Occipital lobe (tissue), 2 donors: ENCODE results near the gene DPP9. TPM values are rescaled to one million over a fixed set of nuclear protein-coding genes. Genes with fewer than 3 reads are reported as not detected.
"Not testable (repeated sequence)": the region's sequence is repeated elsewhere in the genome, so short reads cannot be mapped to it uniquely, and the experiment has no call there.

ENCODE experiments used
- DNase-seq: peaks from one replicate; lab custom pipeline; 2025; lab: John Stamatoyannopoulos, UW
- total RNA-seq: library from RNA; depleted of rRNA; stranded (reverse); fragments of >200 nt; gene quantifications from one replicate; pipeline ENCODE4 v1.2.3, GENCODE V29; 2014

Gene DPP9
- total RNA-seq, 1 donor from 2014 or later: 5.5 TPM

DNA sequence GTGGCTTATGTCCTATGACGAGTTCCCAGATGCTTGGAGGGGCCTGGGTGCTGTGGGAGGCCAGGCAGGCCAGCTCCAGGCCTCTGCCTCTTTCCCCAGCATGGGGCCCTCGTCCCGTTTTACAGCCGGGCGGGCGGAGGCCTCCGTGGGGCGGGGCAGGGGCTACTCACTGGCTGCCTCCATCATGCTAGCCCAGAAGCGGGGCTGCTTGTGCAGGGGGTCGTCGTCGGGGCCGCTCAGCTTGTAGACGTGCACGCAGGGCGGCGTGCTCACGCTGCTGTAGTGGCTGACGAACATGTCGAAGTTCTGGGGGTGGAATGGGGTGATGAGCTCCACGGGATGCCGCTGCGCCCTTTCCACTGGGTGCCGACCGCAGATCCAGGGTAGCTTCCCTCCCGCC lies 35.1 kb downstream of the DPP9 start:
- DNase-seq: no peak

DNA sequence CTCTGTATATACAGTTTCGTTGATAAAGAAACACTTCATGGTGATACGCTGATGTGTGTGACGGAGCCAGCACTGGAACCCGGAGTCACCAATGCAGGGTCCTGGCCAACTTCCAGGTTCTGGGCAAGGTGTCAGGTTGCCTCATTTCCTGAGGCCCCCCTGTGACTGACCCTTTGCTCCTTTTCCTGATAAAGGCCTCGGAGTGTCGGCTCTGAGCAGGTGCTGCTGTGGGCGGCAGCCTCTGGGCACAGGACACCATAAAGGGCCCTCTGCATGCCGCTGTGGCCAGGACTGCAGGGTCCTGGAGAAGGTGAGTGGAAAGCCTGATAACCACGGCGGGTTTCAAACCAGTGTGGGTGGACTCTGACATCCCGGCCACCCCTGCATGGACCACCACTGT lies 36.2 kb downstream of the DPP9 start:
- no peak for DNase-seq

DNA sequence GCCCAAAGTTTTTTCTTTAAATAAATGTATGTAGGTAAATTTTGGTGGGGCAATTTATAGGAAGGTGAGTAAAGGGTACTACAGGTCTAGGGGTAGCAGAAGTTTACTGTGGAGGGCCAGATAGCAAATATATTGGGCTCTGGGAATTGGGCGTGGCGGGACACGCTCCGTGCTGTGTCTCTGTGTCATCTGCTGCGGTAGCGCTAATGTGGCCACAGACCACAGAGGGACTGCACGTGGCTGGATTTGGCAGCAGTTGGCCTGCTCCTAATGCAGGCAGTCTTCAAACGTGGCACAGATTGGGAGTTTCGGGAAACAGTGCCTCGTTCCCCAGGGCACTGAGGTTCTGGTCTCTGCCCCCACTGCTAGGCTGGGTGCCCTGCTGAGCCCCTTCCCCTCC lies 36.9 kb downstream of the DPP9 start:
- DNase-seq: no peak

DNA sequence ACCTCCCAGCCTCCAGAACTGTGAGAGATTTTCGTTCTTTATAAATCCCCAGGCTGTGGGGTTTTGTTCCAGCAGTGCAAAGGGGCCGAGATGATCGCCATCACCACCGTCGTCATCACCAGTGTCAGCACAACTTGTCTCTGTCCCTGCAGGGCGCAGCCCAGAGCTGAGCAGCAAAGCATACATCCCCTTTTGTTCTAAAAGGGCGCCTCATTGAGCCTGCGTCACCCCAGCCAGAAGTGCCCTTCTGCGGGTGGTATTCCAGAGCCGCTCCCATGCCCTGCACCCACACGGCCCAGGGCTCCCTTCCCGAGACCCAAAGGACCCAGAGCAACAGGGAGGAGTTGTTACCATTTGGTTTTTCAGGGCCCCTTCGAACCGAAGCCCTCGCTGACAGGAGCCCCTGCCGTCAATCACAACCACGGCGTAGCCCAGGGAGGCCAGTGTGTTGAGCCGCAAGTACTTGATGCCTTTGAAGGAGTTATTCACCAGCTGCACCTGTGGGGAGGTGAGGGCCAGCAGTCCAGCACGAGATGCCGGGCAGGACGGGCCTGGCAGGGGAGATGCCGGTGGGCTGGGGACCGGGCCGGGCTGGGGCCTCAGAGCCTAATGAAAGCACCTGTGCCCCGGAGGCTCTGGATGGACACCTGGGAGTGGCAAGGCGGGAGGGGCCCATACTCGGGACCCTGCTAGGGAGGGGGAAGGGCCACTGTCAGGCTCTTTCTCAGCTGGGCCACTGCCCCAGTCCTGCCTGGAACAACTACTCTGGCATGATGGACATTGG lies 39.1 kb downstream of the DPP9 start:
- DNase-seq: no peak

DNA sequence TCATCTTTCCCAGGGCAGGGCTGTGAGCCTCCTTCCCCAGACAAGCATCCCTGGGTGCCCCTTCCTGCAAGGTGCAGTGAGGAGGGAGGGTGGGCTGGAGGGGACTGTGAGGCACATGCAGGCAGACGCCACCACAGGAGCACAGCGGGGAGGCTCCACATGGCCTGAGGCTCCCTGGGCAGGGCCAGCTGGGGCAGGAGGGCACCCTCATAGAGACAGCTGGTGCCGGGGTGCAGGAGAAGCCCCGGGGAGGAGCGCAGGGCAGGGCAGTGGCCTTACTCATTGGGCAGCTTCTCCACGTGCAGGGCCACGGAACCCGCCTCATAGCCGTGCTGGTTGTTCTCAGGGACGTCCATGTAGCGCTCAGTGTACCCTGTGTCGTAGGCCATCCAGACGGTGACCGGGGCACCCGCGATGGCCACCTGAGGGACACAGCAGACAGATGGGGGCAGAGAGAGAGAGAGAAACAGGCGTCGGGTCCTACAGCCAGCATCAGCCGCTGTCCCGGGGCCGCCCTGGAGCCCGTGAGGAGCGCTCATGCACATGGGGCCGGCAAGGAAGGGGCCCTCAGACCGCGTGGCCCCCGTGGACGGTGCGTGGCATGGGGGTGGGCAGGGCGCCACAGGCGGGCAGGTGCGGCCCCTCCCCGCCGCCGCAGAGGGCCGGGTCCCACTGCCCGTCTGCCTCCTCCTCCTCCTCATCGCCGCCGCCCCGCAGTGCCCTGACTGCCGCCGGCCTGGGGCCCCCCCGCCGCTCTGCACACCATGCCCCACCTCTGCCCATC lies 41.0 kb downstream of the DPP9 start:
- no peak for DNase-seq

DNA sequence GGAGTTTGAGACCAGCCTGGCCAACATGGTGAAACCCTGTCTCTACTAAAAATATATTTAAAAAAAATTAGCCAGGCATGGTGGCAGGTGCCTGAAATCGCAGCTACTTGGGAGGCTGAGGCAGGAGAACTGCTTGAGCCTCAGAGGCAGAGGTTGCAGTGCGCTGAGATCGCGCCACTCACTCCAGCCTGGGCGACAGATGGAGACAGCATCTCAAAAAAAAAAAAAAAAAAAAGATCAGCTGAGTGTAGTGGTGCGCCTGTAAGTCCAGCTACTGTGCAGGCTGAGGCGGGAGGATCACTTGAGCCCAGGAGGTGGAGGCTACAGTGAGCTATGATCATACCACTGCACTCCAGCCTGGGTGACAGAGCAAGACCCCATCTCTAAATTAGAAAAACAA lies 43.6 kb downstream of the DPP9 start:
- DNase-seq: not testable (repeated sequence)

DNA sequence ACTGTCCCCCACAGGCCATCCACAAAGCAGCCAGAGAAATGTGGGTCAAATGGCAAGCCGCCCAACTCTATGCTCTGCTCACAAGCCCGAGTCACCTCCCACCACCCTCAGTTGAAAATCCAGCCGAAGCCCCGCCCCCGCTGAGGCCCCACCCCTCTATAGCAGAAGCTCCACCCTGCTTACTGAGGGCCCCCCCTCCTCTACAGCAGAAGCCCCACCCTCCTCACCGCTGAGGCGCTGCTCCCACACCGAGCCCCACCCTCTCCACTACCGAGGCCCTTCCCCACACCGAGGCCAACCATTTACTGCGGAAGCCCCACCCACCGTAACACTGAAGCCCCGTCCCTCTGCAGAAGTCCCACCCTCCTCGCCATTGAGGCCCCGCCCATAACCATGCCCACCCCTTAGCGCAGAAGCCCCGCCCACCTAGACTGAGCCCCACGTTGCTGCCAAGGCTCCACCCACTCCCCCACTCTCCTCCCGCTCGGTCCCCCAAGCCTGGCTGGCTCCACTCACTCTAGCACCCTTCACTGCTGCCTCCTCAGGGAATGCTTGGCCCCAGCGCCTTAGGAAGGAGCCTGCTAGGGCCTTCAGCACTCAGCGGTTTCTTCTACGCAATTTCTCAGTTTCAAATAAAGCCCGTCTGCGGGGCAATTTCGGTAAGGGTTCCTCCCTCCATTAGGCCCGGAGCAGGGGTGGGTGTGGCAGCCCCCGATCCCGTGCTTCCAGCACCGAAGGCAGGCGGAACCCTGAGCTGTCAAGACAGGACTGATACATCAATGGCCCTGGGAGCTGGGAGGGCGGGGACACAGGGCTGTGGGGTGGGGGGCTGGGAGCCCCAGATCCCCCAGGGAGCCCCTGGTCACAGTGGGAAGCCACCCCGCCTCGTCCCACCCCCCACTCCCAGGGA lies 44.5 kb downstream of the DPP9 start:
- DNase-seq: no peak

DNA sequence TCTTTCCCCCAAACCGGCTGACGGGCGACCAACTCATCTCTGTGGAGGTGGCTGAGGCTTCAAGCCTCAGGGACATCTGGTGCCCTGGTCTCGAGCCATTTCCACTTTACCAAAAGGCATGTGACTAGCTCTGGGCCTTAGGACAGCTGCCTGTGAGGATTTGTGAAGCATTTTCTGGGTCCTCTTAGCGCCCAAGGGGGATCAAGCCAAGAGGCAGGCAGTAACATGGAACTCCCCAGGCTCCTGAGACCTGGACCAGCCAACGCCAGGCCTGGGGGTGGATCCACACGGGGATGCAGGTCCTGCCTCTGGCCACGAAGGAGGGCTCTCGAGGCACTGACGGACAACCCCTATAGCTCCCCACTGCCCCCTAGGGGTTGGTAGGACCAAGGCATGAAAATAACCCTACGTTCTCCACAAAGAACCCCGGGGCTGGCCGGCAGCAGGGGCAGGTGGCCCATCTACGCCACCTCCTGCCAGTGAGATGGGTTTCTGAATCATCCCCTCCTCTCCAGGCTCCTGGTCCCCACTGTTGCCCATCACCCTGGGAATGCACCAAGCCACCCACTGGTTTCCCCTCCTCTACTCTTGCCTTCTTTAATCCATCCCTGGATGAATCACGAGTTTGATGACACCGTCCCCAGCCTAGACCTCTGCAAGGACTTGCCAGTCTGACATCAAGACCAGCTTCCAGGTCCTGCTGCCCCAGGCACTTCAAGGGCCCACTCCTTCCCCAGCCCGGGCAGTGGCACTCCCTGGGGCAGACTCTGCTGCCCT lies 46.5 kb downstream of the DPP9 start:
- peak; percentile 43 for DNase-seq

DNA sequence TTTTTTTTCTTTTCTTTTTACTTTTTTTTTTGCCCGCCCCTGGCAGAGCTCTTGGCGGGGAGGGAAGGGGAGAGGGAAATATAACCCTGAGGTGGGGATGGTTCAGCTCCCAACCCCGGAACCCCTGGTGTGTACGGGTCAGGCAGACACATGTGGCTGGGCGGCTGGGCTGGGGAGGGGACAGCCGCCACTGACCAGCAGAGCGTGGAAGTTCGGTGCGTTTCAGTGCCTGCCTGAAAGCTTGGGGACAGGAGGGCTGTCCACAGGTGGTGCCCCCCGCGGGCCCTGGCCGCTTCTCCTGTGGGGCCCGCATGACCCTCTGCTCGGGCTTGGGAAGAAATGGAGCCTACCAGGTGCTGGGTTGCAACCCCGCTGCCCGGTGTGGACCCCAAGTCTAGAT lies 48.3 kb downstream of the DPP9 start:
- no peak for DNase-seq

DNA sequence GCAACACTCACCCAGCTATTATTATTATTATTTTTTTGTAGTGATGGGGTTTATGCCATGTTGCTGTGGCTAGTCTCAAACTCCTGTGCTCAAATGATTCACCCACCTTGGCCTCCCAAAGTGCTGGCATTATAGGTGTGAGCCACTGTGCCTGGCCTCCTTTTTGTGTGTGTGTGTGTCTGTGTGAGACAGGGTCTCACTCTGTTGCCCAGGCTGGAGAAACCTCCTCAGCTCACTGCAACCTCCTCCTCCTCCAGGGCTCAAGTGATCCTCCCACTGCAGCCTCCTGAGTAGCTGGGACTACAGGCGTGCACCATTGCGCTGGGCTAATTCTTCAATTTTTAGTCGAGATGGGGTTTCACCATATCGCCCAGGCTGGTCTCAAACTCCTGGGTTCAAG lies 49.9 kb downstream of the DPP9 start:
- DNase-seq: no peak

DNA sequence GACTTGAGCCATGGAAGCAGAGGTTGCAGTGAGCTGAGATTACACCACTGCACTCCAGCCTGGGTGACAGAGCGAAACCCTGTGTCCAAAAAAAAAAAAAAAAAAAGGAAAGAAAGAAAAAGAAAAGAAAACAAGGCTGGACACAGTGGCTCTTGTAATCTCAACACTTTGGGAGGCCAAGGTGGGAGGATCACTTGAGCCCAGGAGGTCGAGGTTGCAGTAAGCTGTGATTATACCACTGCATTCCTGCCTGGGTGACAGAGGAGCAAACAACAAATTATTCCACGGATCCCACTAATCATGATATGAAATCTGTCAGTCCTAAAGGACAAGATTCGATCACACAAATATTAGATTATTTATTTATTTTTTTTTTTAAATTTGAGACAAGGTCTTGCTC lies 50.4 kb downstream of the DPP9 start:
- DNase-seq: no peak

DNA sequence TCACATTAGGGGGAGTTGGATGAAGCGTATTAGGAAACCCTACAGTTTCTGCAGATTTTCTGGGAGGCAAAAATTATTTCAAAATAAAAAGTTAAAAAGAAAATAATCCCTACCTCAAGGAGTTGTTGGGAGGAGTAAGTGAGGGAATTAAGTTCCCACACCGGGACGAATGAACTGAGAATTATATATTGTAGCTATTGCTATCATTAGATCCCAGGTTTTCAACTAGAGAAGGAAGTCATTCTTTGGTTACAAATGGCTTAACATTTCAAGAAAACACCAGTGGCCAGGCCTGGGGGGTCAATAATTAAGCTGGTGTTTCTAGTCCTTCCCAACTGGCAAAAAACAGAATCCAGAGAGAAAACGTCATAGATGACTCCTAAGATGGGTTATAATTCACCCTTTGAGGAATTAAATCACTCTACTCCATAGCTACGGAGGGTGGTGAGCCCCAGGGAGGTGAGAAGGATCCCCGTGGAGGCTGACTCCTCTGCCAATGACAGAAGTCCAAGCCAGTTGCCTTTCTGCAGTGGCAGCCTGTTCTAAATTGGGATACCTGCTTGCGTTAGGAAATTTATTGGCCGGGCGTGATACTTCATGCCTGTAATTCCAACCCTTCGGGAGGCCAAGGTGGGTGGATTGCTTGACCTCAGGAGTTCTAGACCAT lies 52.3 kb downstream of the DPP9 start:
- DNase-seq: no peak

DNA sequence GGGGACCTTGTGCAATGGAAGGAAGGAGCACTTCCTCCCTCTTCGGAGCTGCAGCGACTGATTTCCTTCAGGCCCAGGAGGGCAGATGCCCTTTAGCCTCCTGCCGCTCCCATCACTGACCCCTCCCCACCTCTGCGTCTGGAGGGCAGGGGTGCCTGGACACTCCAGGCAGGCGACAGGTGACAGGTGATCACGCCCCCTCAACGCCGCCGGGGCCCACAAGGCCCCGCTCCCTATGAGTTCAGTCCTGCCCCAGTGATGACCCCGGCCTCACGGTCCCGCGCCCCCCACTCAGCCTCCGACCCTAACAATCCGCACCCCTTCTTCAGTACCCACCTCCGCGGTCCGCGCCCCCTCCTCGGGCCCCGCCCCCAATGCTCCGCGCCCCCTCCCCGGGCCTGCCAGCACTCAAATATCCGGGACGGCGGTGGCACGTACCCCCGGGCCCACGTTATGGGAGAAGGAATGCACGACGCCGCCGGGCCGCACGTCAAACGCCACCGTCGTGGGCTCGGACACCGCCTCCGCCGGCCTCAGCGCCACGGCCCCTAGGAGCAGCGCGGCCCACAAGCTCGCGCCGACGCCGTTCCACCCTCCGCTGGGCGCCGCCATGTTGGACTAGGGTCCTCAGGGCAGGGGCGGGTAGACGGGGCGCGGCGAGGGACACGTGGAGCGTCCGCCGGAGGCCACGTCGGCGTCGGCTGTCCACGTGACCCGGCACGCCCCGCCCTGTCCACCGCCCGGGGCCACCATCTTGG lies 53.7 kb downstream of the DPP9 start, which contains the start of gene MYDGF:
MYDGF (minus strand) TSS at position 620 of the 758 bp plus-strand sequence; CDS start at position 612, 8 bp downstream.
- DNase-seq: peak; percentile 78

DNA sequence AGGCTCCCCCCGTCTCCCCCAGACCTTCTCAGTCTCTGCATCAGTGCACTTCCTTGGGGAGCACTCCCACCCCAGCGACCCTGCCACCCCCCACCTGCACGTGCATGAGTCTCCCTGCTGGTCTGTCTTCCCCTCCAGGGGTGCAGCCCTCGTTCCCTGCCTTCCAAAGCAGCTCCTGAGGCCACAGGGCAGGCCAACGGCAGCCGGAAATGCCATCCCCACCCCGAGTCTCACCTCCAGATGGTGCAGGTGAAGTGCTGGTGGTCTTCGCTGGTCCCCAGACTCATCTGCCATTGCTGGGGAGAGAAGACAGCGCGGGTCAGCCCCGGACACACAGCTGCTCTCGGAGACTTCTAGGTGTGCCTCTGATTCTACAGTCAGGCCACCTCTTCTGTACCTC lies 59.0 kb downstream of the DPP9 start:
- no peak for DNase-seq

DNA sequence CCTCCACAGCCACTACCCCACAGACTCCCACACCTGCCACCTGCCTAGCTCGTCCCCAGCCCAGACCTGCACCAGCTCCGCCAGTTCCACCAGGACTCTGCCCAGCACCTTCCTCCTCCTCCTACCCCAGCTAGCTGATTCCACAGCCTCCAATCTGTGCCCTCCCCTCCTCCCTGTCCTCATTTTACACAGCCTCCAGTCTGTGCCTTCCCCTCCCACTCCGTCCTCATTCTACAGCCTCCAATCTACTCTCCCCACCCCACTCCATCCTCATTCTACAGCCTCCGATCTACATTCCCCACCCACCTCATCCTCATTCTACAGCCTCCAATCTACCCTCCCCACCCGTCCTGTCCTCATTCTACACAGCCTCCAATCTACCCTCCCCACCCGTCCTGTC lies 60.8 kb downstream of the DPP9 start:
- DNase-seq: no peak

DNA sequence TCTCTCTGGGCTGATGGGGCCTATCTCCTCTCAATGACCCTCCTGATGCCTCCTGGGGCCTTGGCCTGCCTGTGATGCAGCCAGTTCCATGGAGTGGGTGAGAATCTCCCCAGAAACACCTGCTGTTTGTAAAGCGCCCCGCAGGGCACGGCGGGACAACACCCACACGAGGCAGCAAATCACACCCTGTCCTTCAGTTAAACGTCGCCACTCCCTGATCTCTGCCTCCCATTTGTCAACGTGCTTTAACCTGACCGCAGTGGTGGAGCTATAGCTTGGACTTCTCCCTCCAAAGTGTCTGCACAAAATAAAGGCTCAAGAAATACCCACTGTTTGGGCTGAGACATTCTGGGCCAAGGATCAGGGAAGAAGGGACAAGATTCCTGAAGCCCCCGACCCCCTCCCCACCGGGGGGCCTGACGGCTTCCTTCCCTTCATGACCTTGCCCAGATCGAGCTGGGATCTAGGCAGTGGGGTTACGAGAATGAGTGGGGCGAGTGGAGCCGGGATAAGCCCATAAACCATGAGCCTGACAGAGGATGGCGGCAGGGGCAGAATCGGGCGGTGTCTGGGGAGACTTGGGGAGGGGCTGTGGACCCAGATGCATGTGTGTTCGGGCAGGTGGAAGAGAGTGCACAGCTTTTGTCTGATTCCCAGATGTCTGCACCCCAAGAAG lies 61.5 kb downstream of the DPP9 start:
- no peak for DNase-seq

DNA sequence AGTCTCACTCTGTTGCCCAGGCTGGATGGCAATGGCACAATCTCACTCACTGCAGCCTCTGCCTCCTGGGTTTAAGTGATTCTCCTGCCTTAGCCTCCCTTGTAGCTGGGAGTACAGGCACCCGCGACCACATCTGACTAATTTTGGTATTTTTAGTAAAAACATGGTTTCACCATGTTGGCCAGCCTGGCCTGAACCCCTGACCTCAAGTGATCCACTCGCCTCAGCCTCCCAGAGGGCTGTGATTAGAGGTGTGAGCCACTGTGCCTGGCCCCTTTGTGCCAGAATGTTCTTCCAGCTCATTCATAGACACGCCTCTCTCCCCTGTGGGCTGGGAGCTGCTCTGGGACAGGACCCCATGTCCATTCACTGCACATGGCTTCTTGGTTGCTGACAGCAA lies 62.6 kb downstream of the DPP9 start:
- no peak for DNase-seq

DNA sequence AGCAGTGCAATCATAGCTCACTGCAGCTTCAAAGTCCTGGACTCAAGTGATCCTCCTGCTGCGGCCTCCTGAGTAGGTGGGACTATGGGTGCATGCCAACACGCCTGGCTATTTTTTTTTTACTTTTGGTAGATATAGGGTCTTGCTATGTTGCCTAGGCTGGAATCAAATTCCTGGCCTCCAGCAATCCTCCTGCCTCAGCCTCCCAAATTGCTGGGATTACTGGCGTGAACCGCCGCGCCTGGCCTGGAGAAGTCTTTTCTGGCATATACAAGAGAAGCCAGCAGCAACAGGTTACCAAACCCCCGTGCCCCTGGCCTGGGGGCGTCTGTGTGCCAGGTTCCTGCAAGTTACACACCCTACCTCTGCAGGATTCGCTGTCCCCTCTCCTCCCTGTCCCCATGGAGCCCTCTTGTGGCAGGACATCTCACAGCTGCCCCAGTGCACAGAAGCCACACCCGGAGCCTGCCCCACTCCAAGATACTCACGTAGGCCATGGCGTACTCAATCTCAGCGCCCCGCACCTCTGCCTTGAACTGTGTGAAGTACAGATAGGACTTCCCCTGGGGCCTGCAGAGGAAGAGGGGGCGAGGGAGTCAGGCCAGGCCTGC lies 63.4 kb downstream of the DPP9 start:
- DNase-seq: no peak

DNA sequence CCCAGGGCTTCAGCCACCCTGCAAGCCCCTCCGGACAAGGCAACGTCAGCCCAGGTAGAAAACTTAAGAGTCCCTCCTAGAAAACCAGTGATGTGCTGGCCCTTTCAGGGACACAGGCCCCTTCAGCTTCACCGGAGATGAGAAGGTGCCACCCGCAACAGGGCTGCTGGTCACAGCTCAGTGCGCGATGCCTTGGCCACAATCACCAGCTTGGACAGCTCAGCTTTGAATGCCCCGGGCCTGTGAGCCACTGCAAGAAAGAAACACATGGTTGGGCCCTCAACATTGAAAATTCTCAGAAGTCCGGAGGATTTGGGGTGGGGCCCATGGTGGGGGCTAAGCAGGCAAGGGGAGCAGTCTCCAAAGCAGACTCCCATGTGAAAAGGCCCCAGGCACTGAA lies 65.8 kb downstream of the DPP9 start:
- no peak for DNase-seq
